HEK293T (cell line): ENCODE results near the gene ZNF227.
"Not testable (repeated sequence)": the region's sequence is repeated elsewhere in the genome, so short reads cannot be mapped to it uniquely, and the experiment has no call there.

Experiments
- CTBP1 ChIP-seq: fragments of 450-650 bp; IDR thresholded peaks from 2 replicates; pipeline ENCODE4 v1.6.1; 2016; ENCODE audit warnings: borderline replicate concordance
- ELF4 ChIP-seq: fragments of 450-650 bp; IDR thresholded peaks from 2 replicates; pipeline ENCODE4 v1.6.1; 2017; ENCODE audit warnings: antibody characterized with exemption
- FOXA1 ChIP-seq: fragments of 450-650 bp; IDR thresholded peaks from 2 replicates; pipeline ENCODE4 v1.6.1; 2016; ENCODE audit warnings: mild to moderate bottlenecking
- TARDBP ChIP-seq: fragments of 450-650 bp; IDR thresholded peaks from 2 replicates; pipeline ENCODE4 v1.6.1; 2016

DNA sequence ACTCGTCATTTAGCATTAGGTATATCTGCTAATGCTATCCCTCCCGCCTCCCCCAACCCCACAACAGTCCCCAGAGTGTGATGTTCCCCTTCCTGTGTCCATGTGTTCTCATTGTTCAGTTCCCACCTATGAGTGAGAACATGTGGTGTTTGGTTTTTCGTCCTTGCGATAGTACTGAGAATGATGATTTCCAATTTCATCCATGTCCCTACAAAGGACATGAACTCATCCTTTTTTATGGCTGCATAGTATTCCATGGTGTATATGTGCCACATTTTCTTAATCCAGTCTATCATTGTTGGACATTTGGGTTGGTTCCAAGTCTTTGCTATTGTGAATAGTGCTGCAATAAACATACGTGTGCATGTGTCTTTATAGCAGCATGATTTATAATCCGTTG, 8.4 kb downstream of the ZNF227 start:
- TF ChIP-seq TARDBP, CTBP1, FOXA1, ELF4: not testable (repeated sequence)
